Measurements from ENCODE around the gene ANGEL1. TPM values are rescaled to one million over a fixed set of nuclear protein-coding genes. Genes with fewer than 3 reads are reported as not detected.

ANGEL1 gene
- total and polyA plus RNA-seq, 2 of the 13 experiments (the other 11 are each of a cell fraction or from before 2014, with no cell fraction given): 14.3 to 20.1 TPM

- no peak overlapping the region for H3K4me3 ChIP-seq (replicated peaks in 1 of 3; ENCODE audit: insufficient read depth in 1 of 3, low read depth in 2 of 3, low read length in 3 of 3)
- no peak for DNase-seq (ENCODE audit: low spot score)
- H3K27ac ChIP-seq (ENCODE audit: extremely low read length, insufficient read depth, low read length): no peak overlapping the region
- in situ Hi-C loops (cut with HindIII; ENCODE audit: extremely low pct_ligation_motif_present, low pct_unique_long_range_greater_than_20kb) (no loop called here), intact Hi-C loops (cut with micrococcal nuclease; ENCODE audit: unreplicated experiment) (no loop called here)
- 2% methylated on average over 2 of the region's 2 CpGs for WGBS (ENCODE audit: low lambda C conversion rate)
- CTCF ChIA-PET (ENCODE audit: low intra/inter-chr PET ratio, low total read pairs): no interaction called here
- H3K9ac ChIP-seq (ENCODE audit: insufficient read depth, low read depth, low read length): no peak overlapping the region
- H2AFZ ChIP-seq (ENCODE audit: low read length): no peak overlapping the region
- ATAC-seq: no peak
- H3K4me2 ChIP-seq (ENCODE audit: low read depth, low read length): peak overlapping the region; percentile 56; the same call in 1 of the 2 replicates
- no TSS peak for BruUV-seq (replicated peaks)
- peaks cover 77% of the 10 kb centered on the region for H3K4me1 ChIP-seq (ENCODE audit: insufficient read depth, low read length)
- no peaks in the 10 kb centered on the region for H3K36me3 ChIP-seq (replicated peaks in 1 of 2; ENCODE audit: control insufficient read depth in 1 of 2, insufficient read depth in 2 of 2, low read length in 2 of 2)
- FAIRE-seq: no peak
- H3K27me3 ChIP-seq (ENCODE audit: control insufficient read depth in 1 of 2, insufficient read depth in 2 of 2, low read length in 2 of 2): 0 out of 5 replicates have a peak, but pooled peaks cover 0 to 4% of the 10 kb centered on the region in 2 experiments
- H3K79me2 ChIP-seq (ENCODE audit: insufficient read depth, low read length): no peaks in the 10 kb centered on the region
- TF ChIP-seq NCOR1 (IDR thresholded peaks at IDR 0.05; ENCODE audit: borderline replicate concordance, low read length) (peak; percentile 71; the same call in 1 of the 2 replicates), ZBTB46 (CRISPR knock-in tag; IDR thresholded peaks at IDR 0.05; ENCODE audit: borderline replicate concordance) (no peak), MIER2 (CRISPR knock-in tag; IDR thresholded peaks at IDR 0.05) (0 out of 2 replicates have a peak, but pooled peaks have one; percentile 6), ZFP91 (CRISPR knock-in tag; IDR thresholded peaks at IDR 0.05; ENCODE audit: borderline replicate concordance) (peak; percentile 4; the same call in 1 of the 2 replicates)
- no peaks in the 10 kb centered on the region for H4K20me1 ChIP-seq (ENCODE audit: insufficient read depth, low read length)
- POLR2A ChIA-PET: interaction anchor here (0.7 to 6.4 kb wide), 3 partner anchors 21 to 191 kb away, joined by 3 to 62 read pairs (median 3); partner anchors contain the start of gene ANGEL1
- no peaks in the 10 kb centered on the region for H3K9me3 ChIP-seq (ENCODE audit: low read length)
Observed at GRCh38 chr14:76833011-76833410, 20.3 kb upstream of the ANGEL1 start.

Measured in HepG2 (cell line).